GM19035 (cell line): ENCODE measurements around the gene ATP13A4.

Source experiments
- ATAC-seq: cut with Tn5 transposase; IDR thresholded peaks from one replicate; pipeline ENCODE4 v1.9.1; 2021; ENCODE audit not compliant: unreplicated experiment

ATP13A4 gene

DNA sequence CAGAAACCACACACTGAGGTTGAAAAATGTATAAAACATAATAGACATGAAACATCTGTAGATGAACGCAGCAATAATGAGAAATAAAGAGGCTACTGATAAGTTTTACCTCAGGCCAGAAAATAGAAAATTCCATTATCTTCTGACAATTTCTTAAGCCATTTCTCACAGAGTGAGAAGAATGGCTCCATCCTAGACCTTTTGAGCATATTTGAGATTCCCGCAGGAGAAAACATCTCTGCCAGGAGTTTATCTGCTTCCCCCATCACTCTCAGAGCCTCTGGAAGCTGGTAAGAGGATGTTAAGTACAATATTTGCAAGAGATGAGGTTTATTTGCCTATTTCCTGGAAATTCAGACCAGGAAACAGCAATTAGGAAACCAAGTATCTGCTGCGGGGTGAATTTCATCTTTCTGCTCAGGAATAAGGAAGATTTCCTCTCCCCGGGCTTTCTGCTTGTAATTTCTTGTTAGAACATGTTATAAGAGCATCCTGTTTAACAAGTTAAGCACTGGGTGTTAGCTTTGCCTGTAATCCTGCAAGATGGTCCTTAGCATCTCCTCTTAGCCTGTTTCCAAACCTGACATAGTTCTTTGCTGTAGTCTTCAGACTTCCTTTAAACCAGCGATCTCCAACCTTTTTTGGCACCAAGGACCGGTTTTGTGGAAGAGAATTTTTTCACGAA, 54.8 kb downstream of the ATP13A4 start:
- no peak for ATAC-seq

DNA sequence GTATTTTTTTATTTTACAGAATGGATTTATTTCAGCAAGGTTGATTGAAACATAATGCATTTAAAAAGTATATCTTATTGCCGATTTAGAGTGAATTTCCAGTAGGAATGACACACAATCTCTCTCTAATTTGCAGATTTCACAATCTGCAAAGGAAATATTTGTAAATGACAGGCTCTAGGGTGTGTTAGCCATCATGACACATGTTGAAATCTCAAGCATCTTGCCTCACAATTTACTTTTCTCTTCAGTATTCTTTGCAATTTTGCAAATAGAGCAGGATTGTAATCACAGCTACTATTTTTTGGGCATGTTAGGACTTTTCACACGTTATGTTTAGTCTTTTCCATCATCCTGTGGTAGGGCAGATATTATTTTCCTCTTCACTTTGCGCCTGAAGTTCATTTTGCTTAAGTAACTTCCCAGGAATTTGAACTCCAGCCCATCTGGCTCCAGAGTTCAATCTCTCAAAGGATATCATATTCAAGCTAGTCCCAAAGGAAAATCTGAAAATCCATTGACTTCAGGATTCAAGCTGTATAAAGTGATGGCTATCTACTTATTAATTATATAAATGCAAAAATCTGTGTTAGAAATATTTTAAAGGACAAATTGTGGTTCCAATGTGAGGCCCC, 55.4 kb downstream of the ATP13A4 start:
- ATAC-seq = no peak

DNA sequence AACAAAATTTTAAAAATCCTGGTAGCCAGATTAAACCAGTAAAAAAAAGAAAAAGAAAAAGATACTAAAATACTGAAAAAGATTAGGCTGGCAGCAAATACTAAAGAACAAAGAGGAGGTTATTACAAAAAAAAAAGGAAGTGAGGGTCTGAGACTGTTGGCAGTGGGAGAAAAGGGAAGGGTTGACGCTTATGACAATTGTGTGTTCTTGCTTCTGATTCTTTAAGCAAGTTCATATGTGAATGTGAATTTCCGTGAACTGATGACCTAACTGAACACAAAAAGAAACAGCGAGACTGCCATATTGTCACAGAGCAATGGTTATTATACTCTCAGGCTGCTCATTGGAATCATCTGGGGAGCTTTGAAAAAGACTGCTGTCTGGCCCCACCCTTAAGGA, 56.5 kb downstream of the ATP13A4 start:
- ATAC-seq = no peak

DNA sequence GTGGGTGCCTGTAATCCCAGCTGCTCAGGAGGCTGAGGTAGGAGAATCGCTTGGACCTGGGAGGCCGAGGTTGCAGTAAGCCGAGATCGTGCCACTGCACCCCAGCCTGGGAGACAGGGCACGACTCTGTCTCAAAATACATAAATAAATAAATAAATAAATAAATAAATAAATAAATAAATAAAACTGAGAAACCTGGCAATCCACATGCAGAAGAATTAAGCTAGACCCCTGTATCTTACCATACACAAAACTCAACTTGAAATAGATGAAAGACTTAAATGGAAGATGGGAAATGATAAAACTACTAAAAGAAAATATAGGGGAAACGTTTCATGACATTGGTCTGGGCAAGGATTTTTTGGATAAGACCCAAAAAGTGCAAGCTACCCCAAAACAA, 58.0 kb downstream of the ATP13A4 start:
- no peak for ATAC-seq

DNA sequence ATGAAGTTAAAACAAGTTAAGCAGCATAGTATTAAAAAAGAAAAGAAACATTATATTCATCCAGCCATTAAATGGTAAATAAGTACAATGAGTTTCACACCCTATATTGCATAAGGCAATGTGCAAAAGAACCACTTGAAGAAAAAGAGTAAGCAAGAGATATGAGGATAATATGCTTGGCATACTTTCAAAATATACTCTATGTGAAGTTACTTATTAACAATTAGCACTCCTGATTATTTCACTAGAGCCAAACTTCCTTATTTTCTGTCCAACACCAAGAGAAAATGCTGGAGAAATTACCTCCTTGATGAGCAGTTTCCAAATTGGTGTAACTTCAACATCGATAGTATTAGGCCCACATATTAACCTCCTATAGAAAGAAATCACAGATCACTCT, 63.7 kb downstream of the ATP13A4 start:
- no peak for ATAC-seq

DNA sequence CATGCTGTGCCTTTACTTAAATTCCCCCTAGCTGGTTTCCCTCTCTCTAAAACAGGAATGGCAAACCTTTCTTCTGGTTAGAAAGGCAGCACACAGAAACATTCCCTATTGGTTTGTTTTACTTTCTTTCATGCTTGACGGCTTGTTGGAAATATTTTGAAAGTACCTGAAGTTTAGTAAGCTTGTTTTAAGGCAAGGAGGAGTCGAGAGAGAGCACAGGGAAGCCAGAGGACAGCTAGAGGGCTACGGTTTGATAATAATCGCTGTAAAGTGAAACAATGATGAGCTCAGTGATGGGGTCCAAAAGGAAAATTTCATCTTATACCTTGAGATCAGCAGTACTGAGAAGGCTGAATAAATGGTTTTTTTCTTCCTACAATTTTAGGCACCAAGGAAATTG, 64.1 kb downstream of the ATP13A4 start:
- no peak for ATAC-seq

DNA sequence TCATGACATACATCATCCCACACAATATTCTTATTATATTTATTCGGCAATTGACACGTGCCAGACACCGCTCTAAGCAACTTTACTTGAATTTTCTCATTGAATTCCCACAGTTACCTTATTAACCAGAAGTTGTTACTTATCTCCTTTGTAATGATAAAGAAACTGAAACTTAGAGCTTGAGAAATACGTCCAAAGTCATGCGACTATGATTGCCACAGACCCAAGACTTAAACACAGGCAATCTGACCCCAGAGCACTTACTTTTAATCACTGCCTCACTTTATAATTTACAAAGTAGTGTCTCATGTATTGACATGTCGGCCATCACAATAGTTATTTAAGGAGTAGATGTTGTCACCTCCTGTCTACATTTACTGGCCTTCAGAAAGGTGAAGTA, 64.7 kb downstream of the ATP13A4 start:
- ATAC-seq = no peak

DNA sequence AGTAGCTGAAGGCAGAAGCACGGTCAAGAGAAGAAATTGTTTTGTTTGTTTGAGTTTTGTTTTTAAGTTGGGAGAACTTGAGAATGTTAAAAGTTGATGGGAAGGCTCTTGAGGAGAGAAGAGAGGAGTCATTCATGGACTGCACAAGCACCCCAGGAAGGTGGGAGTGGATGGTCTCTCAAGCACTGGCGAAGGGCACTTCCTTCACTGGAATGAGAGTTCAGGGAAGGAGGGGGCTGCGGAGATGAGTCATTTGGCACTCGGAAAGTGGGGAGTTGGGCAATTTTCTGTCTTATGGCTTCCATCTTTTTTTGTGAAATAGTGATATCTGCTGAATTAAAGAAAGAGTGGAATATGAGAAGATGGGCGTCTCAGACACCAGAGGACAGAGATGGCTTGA, 66.0 kb downstream of the ATP13A4 start:
- ATAC-seq = no peak

DNA sequence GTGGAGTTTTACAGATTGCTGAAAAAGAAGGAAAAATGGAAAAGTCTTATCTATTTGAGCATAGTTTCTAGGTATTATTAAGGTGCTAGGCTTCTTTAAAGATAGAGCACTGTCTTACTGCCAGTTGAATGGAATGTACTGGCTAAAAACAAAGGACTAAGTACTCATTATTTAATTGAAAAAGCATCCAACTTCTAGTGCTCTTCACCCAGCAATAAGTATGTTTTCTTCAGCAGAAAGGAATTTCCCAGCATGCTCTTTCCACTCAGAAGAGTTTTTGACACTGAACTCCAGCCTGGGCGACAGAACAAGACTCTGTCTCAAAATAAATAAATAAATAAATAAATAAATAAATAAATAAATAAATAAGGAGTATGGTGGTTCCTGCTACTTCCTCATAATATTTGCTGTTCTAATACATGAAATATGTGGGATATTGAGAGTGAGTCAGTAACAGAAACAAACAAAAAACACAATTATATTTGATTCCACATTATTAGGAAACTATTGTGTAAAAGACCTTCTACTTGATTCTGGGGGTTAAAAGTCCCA, 70.6 kb downstream of the ATP13A4 start:
- no peak for ATAC-seq

DNA sequence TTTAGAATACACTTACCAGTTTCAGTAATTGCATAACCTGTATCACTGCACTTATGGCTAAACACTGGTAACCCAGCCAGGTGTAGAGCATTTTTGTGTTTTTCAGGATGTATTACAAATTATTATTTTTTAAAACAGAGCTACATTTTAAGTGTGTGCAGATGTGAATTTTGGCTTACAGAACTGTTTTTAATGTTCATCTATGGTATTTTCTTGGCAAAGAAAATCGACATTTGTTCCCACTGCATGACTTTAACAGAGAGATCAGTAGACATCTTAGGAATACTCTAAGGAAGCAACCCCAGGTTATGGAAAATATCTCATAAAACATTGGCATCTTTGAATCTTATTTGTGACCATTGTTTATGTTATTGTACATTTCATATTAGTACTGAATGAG, 73.3 kb downstream of the ATP13A4 start:
- no peak for ATAC-seq

DNA sequence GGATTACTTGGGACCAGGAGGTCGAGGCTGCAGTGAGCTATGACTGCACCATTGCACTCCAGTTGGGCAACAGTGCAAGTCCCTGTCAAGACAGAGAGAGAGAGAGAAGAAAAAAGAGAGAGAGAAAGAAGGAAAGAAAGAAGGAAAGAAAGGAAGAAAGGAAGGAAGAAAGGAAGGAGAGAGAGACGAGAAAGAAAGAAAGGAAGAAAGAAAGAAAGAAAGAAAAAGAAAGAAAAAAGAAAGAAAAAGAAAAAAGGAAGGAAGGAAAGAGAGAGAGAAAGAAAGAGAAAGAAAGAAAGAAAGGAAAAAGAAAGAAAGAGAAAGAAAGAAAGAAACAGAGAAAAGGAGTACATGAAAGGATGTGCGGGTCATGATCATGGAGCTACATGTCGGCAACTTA, 80.2 kb downstream of the ATP13A4 start:
- no peak for ATAC-seq

DNA sequence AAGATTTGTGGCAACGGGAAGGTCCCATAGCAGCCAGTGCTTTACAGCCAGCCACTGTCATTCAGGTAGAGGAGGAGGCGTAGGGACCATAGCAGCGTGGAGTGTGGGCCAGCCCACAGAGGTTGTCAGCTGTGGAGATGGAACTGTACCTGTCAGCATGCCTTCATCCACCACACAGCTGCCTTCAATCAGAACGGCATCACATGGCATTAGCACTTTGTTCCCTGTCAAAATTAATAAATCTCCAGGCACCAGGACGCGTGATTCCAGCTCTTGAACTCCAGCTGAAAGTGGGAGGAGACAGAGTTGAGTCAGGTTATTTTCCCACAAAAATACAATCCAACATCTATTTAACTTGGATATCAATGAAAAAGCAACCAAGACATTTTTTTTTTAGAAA, 84.0 kb downstream of the ATP13A4 start:
- no peak for ATAC-seq

DNA sequence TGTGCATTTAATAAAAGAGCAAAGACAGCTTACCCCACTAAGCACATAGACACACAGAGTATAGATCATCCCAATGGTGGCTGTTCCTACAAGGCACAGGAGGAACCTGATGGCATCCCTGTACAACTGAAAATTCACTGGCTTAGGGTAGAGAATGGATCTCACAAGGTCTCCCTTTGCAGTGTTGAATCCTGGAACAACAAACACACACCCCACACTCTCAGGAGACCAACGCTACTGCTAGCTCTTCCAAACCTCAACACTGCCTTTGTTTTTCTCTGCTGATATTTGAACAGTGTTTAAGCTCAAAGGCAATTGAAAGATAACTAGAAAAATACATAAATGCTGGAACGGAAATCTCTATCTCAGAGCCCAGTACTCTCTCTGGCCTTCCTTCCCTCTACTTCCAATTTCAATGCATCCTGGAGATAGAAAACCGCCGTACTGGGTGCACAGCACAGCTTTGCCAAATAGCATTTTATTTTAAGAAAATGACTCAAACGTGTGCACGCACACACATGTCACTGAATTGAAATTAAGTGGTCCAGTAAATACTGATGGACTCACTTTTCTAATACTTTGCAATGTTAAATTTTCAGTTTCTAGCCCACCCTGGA, 88.6 kb downstream of the ATP13A4 start:
- no peak for ATAC-seq

DNA sequence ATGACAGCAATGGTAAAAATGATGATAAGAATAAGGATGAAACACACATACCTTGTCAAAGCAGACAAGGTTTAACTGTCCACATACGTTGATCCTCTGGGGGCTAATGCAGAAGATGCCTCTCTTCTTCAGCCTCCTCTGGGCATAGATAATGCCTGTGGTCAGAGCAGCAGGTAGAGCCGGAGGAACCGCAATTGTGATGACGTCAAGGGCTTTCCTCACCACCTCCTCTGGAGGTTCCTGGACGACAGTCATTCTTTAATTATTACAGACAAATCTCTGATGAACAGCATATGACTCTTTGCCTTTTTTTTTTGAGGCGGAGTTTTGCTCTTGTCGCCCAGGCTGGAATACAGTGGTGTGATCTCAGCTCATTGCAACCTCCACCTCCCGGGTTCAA, 89.8 kb downstream of the ATP13A4 start:
- ATAC-seq = no peak

DNA sequence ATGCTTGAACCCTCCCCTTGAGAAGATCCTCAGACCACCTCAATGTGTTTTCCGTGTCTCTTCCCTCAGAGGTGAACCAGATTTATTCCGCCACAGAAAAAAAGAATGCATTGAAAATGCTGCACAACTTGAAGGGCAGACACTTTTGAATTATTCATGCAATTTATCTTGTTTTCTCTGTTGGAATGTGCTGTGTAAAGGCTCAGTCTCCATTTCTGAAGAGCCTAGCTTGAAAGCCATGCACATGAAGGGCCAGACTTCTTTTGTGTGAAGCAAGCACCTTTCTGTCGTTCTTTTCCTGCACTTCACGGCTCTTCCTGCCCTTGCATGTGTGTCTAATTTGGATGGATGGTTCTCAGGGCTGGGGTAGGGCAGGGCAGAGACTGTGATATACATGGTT, 97.2 kb downstream of the ATP13A4 start:
- no peak for ATAC-seq

DNA sequence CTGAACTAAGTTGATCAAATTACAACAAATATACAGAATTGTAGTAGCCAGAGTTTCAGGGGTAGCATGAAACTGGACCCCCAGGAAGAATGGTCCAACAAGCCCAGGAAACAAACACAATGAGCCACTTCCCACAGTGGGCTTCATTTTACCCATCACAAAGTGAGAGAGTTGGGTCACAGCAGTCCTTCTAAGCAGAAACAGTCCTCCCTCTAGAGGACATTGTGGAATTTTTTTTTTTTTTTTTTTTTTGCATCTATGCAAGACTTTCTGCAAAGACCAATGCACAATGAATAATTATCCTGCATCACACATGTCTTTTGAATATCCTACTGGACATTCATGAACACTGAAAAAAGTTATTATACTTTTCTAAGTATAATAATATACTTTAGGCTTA, 102.4 kb downstream of the ATP13A4 start:
- ATAC-seq = no peak

DNA sequence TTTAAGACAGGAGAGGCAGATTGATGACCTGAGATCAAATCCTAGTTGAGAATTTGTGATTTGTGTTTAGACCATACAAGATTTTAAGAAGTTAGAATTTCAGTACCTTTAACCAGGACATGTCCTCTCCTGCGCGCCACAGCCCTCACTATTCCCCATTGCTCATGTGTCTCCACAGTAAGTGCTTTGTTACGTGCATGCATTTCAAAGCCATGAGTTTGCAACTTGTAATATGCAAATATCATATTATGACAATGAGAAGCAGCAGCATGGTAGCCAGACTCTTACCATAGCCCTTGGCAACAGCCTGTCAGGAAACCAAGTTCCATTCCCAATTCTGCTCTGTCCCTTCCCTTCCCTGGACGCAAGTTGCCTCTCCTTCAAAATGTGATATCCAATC, 102.8 kb downstream of the ATP13A4 start:
- ATAC-seq = no peak

DNA sequence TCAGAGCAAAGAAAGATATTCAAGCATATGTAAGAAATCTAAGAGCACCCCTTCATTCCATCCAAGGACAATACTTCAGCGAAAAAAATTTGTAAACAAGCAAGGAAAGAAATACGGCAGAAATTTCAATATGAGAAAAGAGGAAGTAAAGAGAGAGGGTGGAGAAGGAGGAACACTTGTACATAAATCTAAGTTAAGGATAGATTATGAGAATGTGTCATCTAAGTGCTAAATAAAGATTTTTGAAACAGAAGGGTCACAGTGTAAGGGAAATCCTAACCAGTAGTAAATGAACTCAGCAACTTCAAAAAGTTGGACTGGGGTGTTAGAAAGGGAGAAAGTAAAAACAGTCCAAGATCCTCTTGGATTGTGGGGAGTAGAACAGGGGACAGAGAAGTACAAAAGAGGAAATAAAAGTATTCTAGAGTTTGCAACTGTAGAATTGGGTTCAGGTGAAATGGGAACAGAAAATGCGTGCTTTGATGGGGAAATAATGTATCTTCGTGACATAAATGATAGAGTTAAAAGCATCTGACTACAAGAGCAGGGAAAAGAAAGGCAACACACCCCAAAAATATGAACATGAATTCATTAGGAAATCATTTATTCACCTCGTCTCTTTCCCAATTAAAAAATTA, 107.6 kb downstream of the ATP13A4 start:
- no peak for ATAC-seq

DNA sequence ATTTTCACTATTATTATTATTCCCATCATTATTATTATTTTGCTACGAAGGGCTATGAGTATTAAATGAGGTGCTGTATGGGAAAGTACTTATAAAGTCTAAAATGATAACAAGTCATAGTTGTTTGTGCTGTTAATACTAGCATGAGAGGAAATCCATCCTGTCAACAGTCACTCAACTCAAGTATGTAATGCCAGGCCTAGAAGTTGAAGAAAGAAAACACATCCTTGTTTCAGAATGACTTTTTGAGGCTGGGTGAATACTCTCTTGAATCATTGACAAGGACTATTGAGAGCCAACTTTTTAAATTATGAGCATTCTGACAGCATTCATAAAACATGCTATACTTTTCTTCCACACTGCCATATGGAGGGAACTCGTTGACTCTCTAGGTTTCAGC, 115.3 kb downstream of the ATP13A4 start:
- ATAC-seq = no peak

DNA sequence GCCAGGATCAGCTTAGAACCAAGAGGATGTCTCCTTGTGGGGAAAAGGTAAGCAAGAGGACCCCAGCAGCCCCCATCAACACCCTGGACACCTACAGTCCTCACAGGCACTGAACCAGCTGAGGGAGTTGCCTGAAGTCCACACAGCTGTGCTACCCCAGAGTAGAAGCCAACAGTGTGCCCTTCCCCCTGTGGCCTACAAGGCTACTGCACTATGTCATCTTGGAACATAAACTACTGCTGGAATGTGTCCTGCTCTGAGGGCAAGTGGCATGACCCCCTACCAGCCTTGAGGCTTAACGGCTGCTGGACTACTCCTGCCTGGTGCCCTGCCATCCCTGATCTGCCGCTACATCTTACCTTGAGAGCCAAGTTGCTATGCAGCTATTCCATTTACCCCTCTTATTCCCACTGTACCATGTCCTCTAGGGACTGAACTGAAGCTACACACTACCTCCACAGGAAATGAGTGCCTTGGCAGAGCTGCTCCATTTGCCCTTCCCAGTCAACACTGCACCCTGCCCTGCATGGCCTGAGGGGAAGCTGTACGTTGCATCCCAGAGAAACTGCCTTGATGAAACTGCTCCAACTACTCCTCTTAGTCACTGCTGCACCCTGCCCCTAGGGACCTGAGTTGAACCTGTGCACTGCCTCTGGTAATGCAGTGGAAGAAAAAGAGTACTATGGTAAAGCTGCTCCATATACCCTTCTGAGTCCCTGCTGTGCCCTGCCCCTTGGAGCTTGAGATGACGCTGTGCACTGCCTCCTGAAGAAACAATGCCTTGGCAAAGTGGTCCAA, 135.9 kb downstream of the ATP13A4 start:
- no peak for ATAC-seq

DNA sequence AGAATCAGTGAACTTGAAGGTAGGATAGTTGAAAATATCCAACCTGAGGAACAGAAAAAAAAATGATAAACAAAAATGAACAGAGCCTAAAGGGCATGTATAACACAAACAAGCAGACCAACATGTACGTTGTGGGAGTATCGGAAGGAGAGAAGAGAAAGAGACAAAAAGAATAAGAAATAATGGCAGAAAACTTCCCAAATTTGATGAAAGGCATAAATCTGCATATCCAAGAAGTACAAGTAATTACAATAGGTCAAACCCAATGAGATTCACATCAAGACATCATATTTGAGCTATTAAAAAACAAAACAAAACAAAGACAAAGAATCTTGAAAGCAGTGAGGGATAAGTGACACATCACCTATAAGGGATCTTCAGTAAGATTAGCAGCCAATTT, 138.1 kb downstream of the ATP13A4 start:
- ATAC-seq = no peak
